HG03457 (cell line): ENCODE results near the gene CLASRP.

Experiments
- ATAC-seq: cut with Tn5 transposase; IDR thresholded peaks from one replicate; pipeline ENCODE4 v1.9.1; 2021; ENCODE audit warnings: moderate number of reproducible peaks; ENCODE audit not compliant: unreplicated experiment

Gene CLASRP

DNA sequence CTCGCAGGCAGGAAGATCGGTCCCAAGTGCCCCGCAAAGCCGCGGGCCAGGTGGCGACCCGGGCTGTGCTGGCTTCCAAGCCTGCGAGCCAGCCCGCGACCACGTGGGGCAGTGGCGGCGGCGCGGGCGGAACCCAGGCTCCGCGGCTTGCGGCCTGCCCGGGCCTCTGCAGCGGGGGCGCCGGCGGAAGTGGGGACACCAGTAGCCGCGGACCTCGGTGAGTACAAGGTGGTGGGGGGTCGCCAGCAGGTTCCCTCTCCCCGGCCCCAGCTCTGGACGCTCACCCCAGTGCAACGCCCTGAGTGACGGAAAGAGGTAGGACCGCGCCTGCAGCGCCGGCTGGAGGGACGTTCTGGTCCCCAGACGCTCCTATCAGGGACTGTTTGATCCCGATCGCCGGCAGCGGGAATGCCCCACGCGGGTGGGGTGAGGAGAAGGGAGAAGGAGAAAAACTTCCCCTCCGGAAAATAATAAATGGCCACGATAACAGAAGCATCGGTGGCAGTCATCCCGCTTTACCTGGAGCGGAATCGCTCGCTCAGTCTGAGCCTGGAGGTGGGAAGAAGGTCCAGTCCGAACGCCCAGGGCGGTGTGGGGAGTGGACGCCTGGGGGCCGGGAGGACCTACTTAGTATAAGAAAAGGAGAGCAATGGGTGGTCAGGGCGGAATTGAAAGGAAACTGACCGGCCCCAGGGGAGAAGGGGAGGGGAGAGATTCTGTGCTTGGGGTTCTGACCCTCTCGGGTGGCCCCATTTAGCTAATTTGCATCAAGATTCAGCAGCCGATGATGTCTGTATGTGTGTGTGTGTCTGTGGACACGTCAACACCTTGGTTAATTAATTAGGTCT, 40.4 kb downstream of the CLASRP start, which contains the start of gene GEMIN7:
TSS of gene GEMIN7 (plus strand) at position 198 of the 848 bp plus-strand sequence. CDS start 10,855 bp downstream, outside the sequence.
- no peak for ATAC-seq

DNA sequence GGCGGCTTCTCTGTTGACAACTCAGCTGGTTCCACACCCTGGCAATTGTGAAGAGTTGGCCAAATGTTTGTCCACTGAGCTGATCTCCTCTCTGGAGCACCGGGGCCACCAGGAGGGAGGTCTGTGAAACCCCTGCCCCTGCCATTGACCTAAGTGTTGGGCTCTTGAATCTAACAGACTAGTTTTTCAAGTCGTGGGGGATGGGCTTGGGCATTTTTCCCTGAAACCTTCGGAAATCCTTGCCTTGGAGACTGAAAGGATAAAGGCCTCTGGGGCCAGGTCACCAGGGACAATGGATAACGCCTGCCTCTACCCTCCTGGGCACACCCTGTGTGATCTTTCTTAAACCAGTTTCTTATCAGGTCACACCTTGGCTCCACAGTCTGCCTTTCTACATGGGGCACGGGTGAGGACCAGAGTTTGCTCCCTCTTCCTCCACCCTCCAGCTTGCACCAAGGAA, 41.1 kb downstream of the CLASRP start:
- no peak for ATAC-seq

DNA sequence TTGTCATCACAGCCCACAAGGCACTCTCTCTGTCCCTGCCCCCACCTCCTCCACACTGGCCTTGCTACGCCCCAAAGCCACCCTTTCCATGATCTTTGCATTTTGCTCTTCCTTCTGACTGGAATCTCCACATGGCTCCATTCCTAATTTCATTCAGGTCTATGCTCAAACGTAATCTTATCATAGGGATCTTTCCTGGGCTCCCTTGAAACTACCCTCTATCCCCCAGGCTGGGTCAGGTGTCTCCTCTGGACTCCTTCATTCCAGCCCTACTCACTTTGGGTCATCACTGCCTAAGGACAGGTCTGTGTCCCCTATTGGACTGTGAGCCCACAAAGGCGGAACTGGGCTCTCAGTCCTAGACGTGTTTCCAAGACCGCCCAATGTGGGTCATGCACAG, 43.3 kb downstream of the CLASRP start:
- no peak for ATAC-seq

DNA sequence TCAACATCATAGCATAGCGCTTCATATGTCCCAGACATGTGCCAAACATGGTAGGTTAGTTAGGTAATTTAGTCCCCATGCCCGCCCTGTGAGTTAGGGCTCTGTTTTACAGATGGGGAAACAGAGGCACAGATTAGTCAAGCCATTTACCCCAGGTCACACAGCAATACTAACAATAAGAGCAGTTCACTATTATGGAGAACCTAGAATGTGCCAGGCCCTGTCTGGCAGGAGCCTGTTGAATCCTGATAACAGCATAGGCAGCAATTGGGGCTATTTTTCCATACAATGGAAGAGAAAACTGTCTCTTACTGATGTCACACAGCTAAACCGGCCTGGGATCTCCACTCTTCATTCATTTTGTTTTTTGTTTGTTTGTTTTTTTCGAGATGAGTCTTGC, 47.6 kb downstream of the CLASRP start:
- ATAC-seq, result no peak

DNA sequence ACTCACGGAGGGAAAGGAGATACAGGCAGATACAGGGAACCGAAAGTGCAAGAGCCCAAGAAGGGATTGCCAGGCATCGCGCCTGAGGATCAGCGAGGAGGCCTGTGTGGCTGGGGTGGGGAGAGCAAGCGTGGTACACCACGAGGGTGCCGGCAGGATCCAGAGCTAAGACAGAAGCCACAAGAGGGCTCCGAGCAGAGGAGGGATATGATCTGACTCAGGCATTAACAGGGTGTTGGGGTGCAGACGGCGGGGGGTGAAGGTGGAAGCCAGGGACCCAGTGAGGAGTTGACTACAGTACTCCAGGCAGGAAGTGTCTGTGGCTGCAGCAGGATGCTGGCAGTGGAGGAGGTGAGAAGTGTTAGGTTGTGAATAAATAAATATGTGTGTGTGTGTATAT, 48.7 kb downstream of the CLASRP start:
- ATAC-seq, result no peak

DNA sequence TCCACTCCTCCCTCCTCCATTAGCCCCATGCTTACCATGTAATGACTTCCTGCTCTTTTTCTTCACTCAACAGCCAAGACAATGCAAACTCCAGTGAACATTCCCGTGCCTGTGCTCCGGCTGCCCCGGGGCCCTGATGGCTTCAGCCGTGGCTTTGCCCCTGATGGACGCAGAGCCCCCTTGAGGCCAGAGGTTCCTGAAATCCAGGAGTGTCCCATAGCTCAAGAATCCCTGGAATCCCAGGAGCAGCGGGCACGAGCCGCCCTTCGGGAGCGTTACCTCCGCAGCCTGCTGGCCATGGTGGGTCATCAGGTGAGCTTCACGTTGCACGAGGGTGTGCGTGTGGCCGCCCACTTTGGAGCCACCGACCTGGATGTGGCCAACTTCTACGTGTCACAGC, 51.2 kb downstream of the CLASRP start:
- no peak for ATAC-seq

DNA sequence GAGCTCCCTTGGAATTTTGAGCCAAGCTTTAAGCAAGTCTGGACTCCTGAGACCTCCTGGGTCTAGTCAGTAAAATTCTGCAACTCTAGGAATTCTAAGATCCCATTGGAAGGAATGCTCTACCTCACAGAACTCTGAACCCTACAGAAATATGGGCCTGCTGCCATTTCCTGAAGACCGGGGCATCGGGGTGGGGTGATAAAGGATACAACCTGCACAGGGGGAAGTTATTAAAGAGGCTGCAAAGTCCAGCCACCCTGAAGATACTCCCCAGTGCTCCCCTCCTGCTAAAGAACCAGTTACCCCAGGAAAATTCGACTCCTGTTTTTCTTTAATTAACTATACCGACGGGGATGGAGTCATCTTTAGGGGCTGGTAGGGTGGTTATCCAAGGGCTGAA, 51.8 kb downstream of the CLASRP start:
- no peak for ATAC-seq

DNA sequence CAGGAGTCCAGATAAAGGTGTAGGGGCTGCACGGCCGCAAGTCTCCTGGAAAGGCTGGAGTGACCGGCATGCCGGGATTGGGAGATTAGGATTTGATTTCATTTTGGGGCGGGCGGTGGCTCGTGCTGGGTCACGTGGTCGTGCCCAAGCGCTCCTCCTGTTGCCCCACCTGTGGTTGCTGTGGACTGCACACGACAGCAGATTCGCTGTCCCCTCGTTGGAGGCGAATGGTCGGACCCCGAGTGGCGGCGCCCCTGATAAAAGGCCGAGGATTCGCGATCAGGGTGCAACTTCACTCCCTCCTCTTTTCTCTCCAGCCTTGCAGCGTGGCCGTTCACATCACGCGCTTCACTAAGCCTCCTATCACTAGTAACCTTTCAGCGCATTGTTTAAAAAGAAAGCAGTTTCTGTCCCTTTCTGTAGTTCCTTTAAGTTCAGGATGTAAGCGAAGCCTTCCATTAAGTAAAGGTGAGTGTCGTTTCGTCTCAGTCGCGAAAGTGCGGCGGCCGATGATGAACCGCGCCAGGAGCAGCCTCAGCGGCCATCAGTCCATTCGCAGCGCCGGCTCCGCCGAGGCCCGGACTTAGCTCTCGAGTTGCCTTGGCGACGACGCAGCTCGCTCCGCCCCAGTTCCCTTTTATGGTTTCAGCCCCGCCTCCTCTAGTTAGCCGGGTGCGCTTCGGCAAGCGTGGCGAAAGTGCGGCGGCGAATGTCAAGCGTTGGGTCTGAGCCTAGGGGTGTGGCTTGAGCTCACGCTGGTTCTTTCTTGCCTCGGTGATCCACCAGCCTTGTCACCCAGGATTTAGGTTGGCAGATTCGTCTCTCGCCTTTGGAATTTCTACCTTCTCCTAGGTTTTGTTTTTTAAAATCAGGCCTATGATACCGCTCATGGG, 52.4 kb downstream of the CLASRP start:
- ATAC-seq, result peak; percentile 43

DNA sequence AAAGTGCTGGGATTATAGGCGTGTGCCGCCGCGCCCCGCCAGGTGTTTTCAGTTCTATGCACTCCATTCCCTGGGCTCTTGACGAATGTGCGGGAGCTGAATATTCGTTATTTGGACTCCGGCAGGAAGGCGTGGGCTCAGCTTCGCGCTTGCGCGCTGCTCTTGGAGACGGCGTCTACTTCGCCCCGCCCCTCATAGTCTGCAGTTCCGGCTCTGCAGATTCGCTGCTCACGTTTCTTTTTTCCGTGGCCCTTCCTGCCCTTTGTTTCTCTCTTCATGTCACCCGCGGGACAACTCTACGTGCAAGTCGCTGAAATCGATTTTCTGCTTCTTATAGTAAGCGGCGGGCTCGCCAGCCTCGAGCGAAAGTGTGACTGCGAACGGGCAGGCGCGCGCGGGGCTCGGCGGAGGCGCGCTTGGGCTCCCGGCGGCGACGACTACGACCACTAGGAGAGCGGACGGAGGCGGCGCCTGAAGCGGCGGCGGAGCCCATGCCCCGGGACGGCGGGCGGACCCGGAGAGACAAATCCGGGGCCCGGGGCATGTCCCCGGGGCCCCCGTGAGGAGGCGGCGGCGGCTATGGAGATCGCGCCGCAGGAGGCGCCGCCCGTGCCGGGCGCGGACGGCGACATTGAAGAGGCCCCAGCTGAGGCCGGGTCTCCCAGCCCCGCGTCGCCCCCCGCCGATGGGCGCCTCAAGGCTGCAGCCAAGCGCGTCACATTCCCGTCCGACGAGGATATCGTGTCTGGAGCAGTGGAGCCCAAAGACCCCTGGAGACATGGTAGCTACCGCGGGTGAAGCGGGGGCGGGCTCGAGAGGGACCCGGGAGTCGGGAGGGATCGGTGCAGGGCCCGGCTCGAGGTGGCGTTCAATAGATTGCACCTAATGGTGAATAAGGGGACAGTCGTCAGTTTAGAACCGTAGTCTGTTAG, 54.2 kb downstream of the CLASRP start, which contains the start of gene PPP1R37:
TSS of gene PPP1R37 (plus strand) at position 433 of the 932 bp plus-strand sequence. CDS start at position 580, 147 bp downstream.
- no peak for ATAC-seq

DNA sequence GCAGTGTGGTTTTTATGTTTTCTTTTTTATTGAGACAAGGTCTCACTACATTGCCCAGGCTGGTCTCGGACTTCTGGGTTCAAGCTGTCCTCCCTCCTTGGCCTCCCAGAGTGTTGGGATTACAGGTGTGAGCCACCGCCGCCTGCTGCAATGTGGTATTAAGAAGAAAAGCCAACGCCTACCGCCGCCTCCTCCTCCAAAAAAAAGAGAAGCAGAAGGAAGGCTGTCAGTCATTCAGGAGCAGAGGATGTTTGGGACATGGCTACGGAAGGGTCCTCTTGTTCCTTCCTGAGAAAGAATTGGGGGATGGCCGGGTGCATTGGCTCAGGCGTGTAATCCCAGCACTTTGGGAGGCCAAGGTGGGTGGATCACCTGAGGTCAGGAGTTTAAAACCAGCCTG, 55.3 kb downstream of the CLASRP start:
- no peak for ATAC-seq

DNA sequence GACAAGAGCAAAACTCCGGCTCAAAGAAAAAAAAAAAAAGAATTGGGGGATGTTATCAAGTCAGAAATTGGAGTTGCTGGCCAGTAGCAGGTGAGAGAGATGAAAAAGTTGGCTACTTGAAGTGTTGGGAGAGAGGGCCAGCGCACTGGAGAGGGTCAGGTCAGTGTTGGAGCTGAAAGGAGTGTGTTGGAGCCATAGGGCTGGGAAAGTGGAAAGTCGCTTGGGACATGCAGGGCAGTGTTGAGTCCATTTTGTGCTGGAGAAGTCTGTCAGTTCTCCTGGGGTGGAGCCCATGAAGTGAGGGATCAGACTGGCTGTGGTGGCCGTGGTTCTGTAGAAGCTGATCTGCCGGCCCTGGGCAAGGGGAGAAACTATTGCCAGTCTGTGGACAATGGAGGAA, 55.9 kb downstream of the CLASRP start:
- no peak for ATAC-seq

DNA sequence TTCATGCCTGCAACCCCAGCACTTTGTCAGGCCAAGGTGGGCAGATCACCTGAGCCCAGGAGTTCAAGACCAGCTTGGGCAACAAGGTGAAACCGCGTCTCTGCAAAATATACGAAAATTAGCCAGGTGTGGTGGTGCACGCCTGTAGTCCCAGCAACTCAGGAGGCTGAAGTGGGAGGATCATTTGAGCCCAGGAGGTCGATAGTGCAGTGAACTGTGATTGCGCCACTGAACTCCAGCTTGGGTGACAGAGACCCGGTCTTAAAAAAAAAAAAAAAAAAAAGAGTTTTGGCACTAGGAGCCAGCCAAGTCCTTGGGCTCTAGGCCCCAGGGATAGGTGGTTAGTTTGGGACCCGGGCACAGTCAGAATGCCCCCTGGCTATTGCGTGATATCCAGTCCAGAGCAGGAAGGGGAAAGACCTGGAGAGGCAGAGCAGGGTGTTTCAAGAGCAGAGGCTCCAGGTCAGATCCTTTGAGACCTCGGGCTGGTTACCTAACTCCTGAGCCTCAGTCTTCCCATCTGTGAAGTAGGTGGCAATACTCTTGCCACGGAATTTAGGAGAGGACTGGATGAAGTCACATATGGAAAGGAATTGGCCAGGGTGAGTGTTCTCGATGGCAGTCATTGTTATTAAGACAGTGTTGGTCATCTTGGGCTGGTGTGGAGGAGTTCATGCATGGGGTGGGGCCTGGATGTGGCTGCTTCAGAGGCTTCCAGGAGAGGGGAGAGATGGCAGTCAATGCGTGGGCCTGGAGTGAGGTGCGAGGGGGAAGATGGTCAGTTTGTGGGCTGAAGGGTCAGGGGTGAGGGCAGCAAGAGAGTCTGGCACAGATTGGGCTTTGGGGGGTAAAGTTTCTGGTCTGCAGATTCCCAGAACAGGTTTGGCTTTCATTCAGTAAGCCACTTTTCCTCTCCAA, 56.9 kb downstream of the CLASRP start:
- ATAC-seq, result no peak

DNA sequence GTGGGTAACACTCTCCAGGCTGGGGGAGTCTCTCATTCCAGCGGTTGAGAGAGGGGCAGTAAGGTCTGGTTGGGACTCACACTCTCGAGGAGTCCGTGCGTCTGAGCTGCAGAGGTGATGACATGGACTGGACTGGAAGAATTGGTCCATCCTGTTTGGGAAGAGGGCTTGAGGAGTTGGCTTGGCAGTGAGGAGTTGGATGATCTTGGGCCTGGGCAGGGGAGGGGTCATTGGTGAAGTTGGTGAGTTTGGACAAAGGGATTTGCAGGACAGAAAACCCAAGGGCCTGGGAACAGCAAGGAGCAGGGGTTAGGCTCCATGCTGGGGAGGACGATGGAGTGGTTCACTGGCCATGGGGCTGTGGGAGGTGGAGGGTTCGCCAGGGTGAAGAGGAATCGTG, 57.9 kb downstream of the CLASRP start:
- ATAC-seq, result no peak

DNA sequence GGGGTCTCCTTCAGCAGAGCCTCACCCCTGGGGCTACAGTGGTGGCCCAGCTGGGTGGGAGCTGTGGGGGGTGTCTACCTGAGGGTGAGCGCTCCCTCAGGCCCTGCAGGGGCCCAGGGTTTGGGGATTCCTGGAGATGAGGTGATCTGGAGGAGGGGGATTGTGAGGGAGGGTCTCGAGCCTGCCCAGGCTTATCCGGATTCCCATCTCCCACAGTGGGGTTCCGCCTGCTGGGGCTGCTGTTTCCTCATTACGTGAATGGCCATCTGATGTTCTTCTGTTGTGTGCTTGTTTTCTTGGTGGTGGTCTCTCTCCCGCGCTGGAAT, 58.6 kb downstream of the CLASRP start:
- ATAC-seq, result no peak

DNA sequence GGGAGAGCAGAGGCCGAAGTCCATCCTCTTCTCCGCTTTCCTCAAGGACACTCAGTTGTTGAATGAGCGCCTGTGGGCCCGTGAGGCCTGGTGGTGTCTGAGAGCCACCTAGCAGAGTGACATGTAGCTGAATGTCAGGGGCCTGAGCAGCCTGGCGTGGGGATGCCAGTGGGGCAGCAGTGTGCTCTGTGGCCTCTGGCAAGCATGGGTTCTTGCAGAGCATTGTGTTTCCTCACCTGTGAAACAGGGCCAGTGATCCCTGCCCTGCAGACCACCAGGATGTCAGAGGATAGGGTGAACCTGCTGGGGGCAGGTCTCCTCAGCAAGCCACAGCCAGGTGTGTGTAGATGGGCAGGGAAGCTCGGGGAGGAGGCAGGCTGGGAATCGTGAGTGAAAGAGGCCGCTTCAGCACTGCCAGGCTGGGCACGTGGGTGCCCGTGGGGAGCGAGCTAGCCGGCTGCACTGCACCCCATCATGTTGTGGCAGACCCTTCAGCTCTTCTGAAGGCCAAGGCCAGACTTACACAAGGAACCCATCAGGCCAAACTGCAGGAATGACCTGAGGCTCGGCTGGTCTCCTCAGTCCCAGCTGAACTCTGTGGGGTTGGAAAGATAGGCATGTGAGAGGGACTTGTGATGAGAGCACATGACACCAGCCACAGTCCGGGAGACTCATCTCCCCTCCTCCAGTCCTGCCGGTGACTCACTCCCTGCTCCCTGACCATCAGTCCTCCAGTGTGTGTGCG, 59.1 kb downstream of the CLASRP start:
- no peak for ATAC-seq

DNA sequence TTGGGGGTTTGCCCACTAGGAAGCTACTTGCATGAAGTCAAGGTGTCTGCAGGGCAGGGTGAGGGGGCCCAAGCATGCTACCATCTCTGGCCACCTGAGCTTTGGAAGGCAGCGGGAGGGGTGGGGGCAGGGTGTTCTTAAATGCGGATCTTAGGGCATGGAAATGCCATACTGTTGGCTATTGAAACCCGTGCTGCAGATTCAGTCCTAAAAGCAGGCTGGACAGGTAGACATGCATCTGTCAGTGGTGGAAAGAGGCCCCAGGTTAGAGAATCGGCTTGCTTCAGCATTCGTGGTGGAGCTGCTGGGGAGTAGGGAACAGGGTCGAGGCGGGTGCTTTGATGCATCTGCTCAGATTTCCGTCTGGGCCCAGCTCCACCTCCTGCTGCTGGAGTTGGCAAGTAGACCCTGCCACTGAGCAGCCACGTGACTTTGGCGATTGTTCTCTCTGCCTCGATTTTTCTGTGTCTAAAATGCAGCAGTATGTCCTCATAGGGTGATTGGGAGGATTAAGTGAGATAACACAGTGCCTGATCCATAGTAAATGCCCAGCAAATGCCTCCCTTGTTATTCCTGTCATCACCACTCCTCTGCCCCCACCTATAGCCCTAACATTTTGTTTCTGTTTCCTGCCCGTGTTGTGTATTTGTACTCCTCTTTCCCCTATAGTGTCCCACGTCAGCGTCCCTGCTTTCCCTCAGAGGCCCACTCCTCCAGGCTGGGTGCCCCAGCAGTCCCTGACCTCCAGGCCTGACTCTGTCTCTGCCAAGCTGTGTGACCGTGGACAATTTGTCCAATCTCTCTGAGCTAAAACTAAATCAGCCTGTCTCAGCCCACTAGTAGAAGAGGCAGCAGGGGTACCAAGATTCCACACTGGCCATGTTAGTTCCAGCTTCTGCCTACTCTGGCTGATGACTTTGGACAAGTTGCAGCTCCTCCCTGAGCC, 59.9 kb downstream of the CLASRP start:
- ATAC-seq, result no peak

DNA sequence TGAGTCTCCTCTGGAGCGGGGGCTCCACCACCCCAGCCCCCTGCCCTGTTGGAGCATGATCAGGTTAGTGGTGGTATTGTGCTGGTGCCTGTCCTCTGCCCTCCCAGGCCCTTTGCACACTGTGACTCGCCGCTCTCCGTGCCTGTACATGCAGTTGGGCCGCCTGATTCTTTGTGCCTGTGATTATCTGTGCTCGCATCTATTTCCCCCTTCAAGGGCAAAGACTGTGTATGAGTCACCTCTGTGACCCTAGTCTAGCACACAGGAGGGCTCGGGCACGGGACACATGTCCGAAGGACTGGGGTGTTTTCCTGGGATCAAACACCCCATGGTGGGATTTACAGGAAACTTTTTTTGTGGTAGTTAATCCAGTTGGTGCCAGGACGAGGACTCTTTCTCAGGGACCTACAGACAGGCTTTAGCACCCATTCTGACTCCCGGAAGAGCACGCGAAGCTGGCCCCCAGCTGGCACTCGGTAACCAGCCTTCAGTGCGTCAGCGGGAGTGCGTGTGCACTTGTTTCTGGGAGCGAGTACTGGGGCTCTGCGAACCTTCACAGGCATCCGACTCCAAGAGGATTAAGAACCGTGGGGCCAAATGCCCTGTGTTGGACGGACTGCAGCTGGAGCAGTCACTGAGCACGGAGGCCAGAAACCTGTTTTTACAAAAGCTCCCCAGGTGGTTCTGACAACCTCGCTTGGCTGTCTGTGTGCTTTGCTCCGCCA, 60.8 kb downstream of the CLASRP start:
- ATAC-seq, result no peak
